Measurements from ENCODE around the gene PFN3. TPM values are rescaled to one million over a fixed set of nuclear protein-coding genes. Genes with fewer than 3 reads are reported as not detected.

The PFN3 gene
- total RNA-seq, 1 donor from 2014 or later, result not detected

GRCh38 chr5:177430972-177431316, 30.5 kb upstream of the PFN3 start:
- Mint-ChIP-seq H3K9me3 (no peaks in the 10 kb centered on the region), H3K4me3 (peak overlapping the region; percentile 88), H3K27me3 (no peaks in the 10 kb centered on the region), H3K36me3 (ENCODE audit: low read depth) (peaks cover 42% of the 10 kb centered on the region), H3K4me1 (peaks cover 75% of the 10 kb centered on the region), H3K27ac (peak overlapping the region; percentile 89)
- DNase-seq (peak; percentile 34), ATAC-seq (ENCODE audit: low read depth) (no peak)
- POLR2A ChIA-PET, result interaction anchor here (0.9 to 12.5 kb wide), 9 partner anchors 14 to 894 kb away, joined by 3 to 296 read pairs (median 12); partner anchors contain the start of genes DOK3, PDLIM7, PFN3 and PRR7
- no peak for TF ChIP-seq CTCF (IDR thresholded peaks at IDR 0.05)
- intact Hi-C loops (cut with micrococcal nuclease), result loop anchor here (1.0 kb wide), 4 partner anchors 15 to 41 kb away; partner anchors contain the start of gene PRR7
- CTCF ChIA-PET, result interaction anchor here (1.3 to 4.9 kb wide), 5 partner anchors 14 to 42 kb away, joined by 3 to 29 read pairs (median 20); partner anchors contain the start of gene PRR7

- H3K27me3 Mint-ChIP-seq, result no peaks in the 10 kb centered on the region
- no peaks in the 10 kb centered on the region for H3K9me3 Mint-ChIP-seq
- H3K27ac Mint-ChIP-seq, result peak overlapping the region; percentile 89
- H3K4me1 Mint-ChIP-seq, result peaks cover 80% of the 10 kb centered on the region
- peaks cover 36% of the 10 kb centered on the region for H3K36me3 Mint-ChIP-seq (ENCODE audit: low read depth)
- DNase-seq, result no peak
- peak overlapping the region; percentile 88 for H3K4me3 Mint-ChIP-seq
- CTCF ChIA-PET, result interaction anchor here (1.3 to 7.2 kb wide), 5 partner anchors 14 to 41 kb away, joined by 3 to 53 read pairs (median 24); partner anchors contain the start of gene PRR7
- intact Hi-C loops (cut with micrococcal nuclease), result no loop called here
- POLR2A ChIA-PET, result interaction anchor here (0.9 to 12.5 kb wide), 7 partner anchors 15 to 79 kb away, joined by 3 to 296 read pairs (median 14); partner anchors contain the start of genes LMAN2, PDLIM7 and PRR7
- no peak for ATAC-seq (ENCODE audit: low read depth)
- no peak for TF ChIP-seq CTCF (IDR thresholded peaks at IDR 0.05)
Measured at GRCh38 chr5:177430140-177430951, 29.9 kb upstream of the PFN3 start.

- CTCF ChIA-PET, result interaction anchor here (3.0 to 7.2 kb wide), 3 partner anchors 15 to 25 kb away, joined by 20 to 53 read pairs (median 29); partner anchors contain the start of gene PRR7
- peaks cover 31% of the 10 kb centered on the region for H3K36me3 Mint-ChIP-seq (ENCODE audit: low read depth)
- H3K9me3 Mint-ChIP-seq, result no peaks in the 10 kb centered on the region
Measured at GRCh38 chr5:177429248-177430040, 29.0 kb upstream of the PFN3 start.

GRCh38 chr5:177428574-177429217, 28.2 kb upstream of the PFN3 start:
- no peak for ATAC-seq (ENCODE audit: low read depth)
- Mint-ChIP-seq H3K27ac (peak overlapping the region; percentile 89), H3K9me3 (no peaks in the 10 kb centered on the region), H3K4me3 (peak overlapping the region; percentile 88), H3K36me3 (ENCODE audit: low read depth) (peaks cover 25% of the 10 kb centered on the region), H3K27me3 (no peaks in the 10 kb centered on the region), H3K4me1 (peaks cover 78% of the 10 kb centered on the region)
- ChIA-PET CTCF (interaction anchor here (2.7 to 7.2 kb wide), 3 partner anchors 16 to 38 kb away, joined by 8 to 53 read pairs (median 29); partner anchors contain the start of gene PRR7), POLR2A (interaction anchor here (0.7 to 12.5 kb wide), 10 partner anchors 17 to 698 kb away, joined by 3 to 296 read pairs (median 5); partner anchors contain the start of genes LMAN2, PDLIM7 and PRR7)
- TF ChIP-seq CTCF (IDR thresholded peaks at IDR 0.05), result no peak
- intact Hi-C loops (cut with micrococcal nuclease), result loop anchor here (5.0 kb wide), 1 partner anchor 1041 kb away; the partner anchor contains the start of genes HIGD2A and NOP16
- no peak for DNase-seq

More at GRCh38 chr5:177429248-177430040, 29.0 kb upstream of the PFN3 start:
- peaks cover 80% of the 10 kb centered on the region for H3K4me1 Mint-ChIP-seq
- peak; percentile 15 for ATAC-seq (ENCODE audit: low read depth)
- peak overlapping the region; percentile 89 for H3K27ac Mint-ChIP-seq
- H3K4me3 Mint-ChIP-seq, result peak overlapping the region; percentile 88
- POLR2A ChIA-PET, result interaction anchor here (0.6 to 12.5 kb wide), 10 partner anchors 16 to 698 kb away, joined by 3 to 296 read pairs (median 5); partner anchors contain the start of genes LMAN2, PDLIM7 and PRR7
- H3K27me3 Mint-ChIP-seq, result no peaks in the 10 kb centered on the region
- peak; percentile 49 for DNase-seq
- intact Hi-C loops (cut with micrococcal nuclease), result loop anchor here (5.0 kb wide), 1 partner anchor 1042 kb away; the partner anchor contains the start of genes HIGD2A and NOP16
- no peak for TF ChIP-seq CTCF (IDR thresholded peaks at IDR 0.05)
